Esophagus muscularis mucosa (tissue), 4 donors: ENCODE measurements around the gene ITPA. TPM values are rescaled to one million over a fixed set of nuclear protein-coding genes. Genes with fewer than 3 reads are reported as not detected.

ENCODE experiments used
- DNase-seq: peaks from one replicate; pipeline ENCODE4 v3.0.0-alpha.2; 2017; ENCODE audit errors: extremely low spot score
- H3K27ac ChIP-seq, 4 donors: fragments of 200-600 bp; sonication (generic); replicated peaks in 1 of 4; 1 replicate in 3 of 4; 2 replicates in 1 of 4; pipeline ENCODE4 v1.5.1; 2016 to 2019; ENCODE audit warnings: mild to moderate bottlenecking in 1 of 4
- H3K27me3 ChIP-seq, 4 donors: fragments of 200-600 bp; sonication (generic); one replicate each; pipeline versions ENCODE4 v1.5.1 to v1.6.0; 2016 to 2019
- H3K36me3 ChIP-seq, 4 donors: fragments of 200-600 bp; sonication (generic); one replicate each; pipeline ENCODE4 v1.5.1; 2016 to 2019
- H3K4me1 ChIP-seq, 4 donors: fragments of 200-600 bp; sonication (generic); one replicate each; pipeline ENCODE4 v1.5.1; 2016 to 2019
- H3K4me3 ChIP-seq, 4 donors: fragments of 200-600 bp; sonication (generic); 1 replicate in 2 of 4; 2 replicates in 2 of 4; pipeline ENCODE4 v1.5.1; 2016 to 2019; ENCODE audit warnings: mild to moderate bottlenecking in 4 of 4, moderate library complexity in 1 of 4
- H3K9me3 ChIP-seq, 4 donors: fragments of 200-600 bp; sonication (generic); 1 replicate in 3 of 4; 2 replicates in 1 of 4; pipeline ENCODE4 v1.5.1; 2016 to 2019
- CTCF ChIP-seq, 3 experiments: fragments of 200-600 bp in 2 of 3; fragments of 450-650 bp in 1 of 3; sonication (generic) in 2 of 3; IDR thresholded peaks; one replicate each; pipeline ENCODE4 v1.5.1; 2017 to 2019; ENCODE audit warnings: antibody characterized with exemption in 3 of 3, mild to moderate bottlenecking in 2 of 3, moderate library complexity in 1 of 3
- EP300 ChIP-seq: sonication (generic); formaldehyde crosslinking; IDR thresholded peaks from one replicate; pipeline ENCODE4 v1.6.1; 2017; ENCODE audit warnings: antibody characterized with exemption
- POLR2A ChIP-seq: fragments of 450-650 bp; IDR thresholded peaks from one replicate; pipeline ENCODE4 v1.6.1; 2017; ENCODE audit warnings: antibody characterized with exemption, moderate library complexity, mild to moderate bottlenecking, low read depth
- POLR2AphosphoS5 ChIP-seq, 2 donors: sonication (generic); formaldehyde crosslinking; IDR thresholded peaks; one replicate each; pipeline ENCODE4 v1.6.1; 2017; ENCODE audit warnings: antibody characterized with exemption in 2 of 2
- WGBS: methylation state at CpG from one replicate; pipeline ENCODE4 v1.1.5; 2018; 5-methylcytosine and 5-hydroxymethylcytosine counted together
- intact Hi-C: fragments of 100-400 bp; cut with DNase I; formaldehyde crosslinking; loops from one replicate; pipeline ENCODE4 v1.15.1; 2023
- total RNA-seq, 4 donors: library from RNA; depleted of rRNA; stranded (reverse); fragments of >200 nt; gene quantifications; one replicate each; pipeline versions ENCODE4 v1.1.0 to v1.2.1, GENCODE V29; 2016

Gene ITPA
- total RNA-seq, 4 donors from 2014 or later = 18.7 to 30.0 (median 27.8) TPM

DNA sequence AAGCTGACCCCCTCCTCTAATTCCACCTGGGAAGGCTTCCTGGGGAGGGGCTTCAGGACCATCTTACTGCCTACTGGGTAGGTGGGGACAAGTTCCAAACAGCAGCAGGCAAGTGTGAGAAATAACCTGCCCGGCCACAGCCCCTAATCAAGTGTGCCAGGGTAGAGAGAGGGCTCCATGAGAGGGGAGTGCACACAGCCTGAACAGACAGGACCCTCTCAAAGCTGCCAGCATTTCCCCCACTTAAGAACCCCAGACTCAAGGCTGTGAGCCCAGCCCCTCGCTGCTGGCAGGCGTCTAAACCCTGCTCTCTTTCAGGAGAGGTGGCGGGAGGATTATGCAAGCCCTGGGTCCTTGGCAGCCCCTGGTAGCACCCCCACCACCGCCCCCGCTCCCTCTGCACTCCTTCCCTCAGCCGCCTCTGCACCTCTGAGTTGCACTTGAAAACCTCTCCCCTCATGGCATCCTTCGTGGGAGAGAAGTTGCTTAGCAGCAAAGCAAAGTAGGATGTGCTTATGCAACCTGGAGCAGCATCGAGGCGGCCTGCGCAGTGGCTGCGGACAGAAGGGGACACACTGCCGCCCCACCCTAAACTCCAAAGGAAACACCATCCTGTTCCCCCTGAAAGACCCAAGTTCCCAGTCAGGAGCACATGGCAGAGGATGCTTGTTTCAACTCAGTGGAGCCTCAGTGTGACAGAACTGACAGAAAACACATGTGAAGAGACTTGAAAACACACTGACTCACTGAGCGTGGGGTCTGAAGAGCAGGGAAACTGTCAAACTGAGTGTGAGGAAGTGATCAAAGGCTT lies 15.3 kb upstream of the ITPA start:
- no peak overlapping the region for H3K4me3 ChIP-seq
- WGBS = 91% methylated on average over 13 of the region's 14 CpGs
- intact Hi-C loops = no loop called here
- DNase-seq = no peak
- H3K9me3 ChIP-seq = no peaks in the 10 kb centered on the region
- no peak overlapping the region for H3K27ac ChIP-seq
- H3K4me1 ChIP-seq = no peaks in the 10 kb centered on the region
- H3K27me3 ChIP-seq = no peaks in the 10 kb centered on the region
- TF ChIP-seq POLR2AphosphoS5 (IDR thresholded peaks at IDR 0.05) (no peak), POLR2A (no peak), CTCF (IDR thresholded peaks at IDR 0.05) (no peak), EP300 (no peak)
- peaks cover 65 to 99% (median 91%) of the 10 kb centered on the region in 4 donors for H3K36me3 ChIP-seq

- intact Hi-C loops = no loop called here
- TF ChIP-seq POLR2AphosphoS5 (IDR thresholded peaks at IDR 0.05) (no peak), EP300 (no peak), POLR2A (no peak), CTCF (IDR thresholded peaks at IDR 0.05) (no peak)
- peaks cover 72 to 99% (median 91%) of the 10 kb centered on the region in 4 donors for H3K36me3 ChIP-seq
- DNase-seq = no peak
- no peaks in the 10 kb centered on the region for H3K4me1 ChIP-seq
- no peaks in the 10 kb centered on the region for H3K9me3 ChIP-seq
- no peak overlapping the region for H3K4me3 ChIP-seq
- no peak overlapping the region for H3K27ac ChIP-seq
- no peaks in the 10 kb centered on the region for H3K27me3 ChIP-seq
- 87% methylated on average over 4 of the region's 10 CpGs for WGBS
These were observed 14.5 kb upstream of the ITPA start for GRCh38 chr20:3194617-3195280.

DNA sequence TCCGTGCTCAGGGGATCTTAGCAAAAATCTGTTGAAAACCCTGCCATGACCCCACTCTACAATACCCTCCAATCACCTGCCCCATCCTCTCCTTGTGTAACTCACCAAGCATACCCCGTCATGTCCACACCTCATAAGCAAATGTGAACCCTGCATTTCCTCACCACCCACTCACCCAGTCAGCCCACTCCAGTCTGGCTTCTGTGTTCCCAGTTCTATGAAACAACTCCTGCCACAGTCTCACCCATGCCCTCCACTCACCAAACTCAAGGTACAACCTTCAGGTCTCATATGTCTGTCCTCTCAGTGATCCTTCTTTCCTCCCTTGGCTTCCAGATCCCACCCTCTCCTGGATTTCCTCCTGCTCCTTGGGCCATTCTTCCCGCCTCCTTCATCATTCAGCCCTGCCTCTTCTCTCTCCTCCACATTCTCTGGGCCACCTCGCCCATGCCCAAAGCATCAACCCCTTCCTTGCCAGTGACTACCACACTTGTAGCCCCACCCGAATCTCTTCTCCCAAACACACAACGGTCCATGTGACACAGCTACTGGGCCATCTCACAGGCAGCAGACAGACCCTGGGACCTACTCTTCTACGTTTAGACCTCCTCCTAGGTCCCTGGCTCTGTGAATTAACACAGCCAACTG lies 13.6 kb upstream of the ITPA start:
- intact Hi-C loops = no loop called here
- H3K4me1 ChIP-seq = no peaks in the 10 kb centered on the region
- no peak for DNase-seq
- H3K27ac ChIP-seq = no peak overlapping the region
- WGBS = 90% methylated on average over 7 of the region's 7 CpGs
- H3K27me3 ChIP-seq = no peaks in the 10 kb centered on the region
- no peaks in the 10 kb centered on the region for H3K9me3 ChIP-seq
- TF ChIP-seq CTCF (IDR thresholded peaks at IDR 0.05) (no peak), POLR2A (no peak), POLR2AphosphoS5 (IDR thresholded peaks at IDR 0.05) (no peak), EP300 (no peak)
- H3K36me3 ChIP-seq = peaks cover 72 to 99% (median 91%) of the 10 kb centered on the region in 4 donors
- H3K4me3 ChIP-seq = no peak overlapping the region

DNA sequence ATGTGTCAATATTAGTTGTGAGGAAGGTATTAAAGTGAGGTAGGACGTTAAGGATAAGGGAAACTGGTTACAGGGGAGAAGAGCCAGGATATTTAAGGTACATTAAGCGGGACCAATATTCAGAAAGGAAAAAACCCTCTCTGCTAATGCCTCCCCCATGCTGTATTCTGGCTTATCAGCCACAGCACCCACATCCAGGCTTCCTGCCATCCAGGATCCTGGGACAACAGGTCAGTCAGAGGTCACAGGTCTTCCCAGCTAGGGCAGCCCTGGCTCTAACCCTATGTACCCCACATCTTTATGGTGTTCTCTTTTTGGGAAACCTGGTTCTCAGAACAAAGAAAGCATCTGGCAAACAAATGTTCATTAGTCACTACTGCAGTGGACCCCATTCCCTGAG lies 10.1 kb upstream of the ITPA start:
- intact Hi-C loops = no loop called here
- Histone ChIP-seq H3K36me3 (peaks cover 43 to 88% (median 70%) of the 10 kb centered on the region in 4 donors), H3K4me3 (no peak overlapping the region), H3K27ac (no peak overlapping the region), H3K4me1 (peaks cover 8 to 19% (median 13%) of the 10 kb centered on the region in 4 donors), H3K27me3 (no peaks in the 10 kb centered on the region), H3K9me3 (no peaks in the 10 kb centered on the region)
- no peak for DNase-seq
- TF ChIP-seq POLR2A (no peak), POLR2AphosphoS5 (IDR thresholded peaks at IDR 0.05) (no peak), CTCF (IDR thresholded peaks at IDR 0.05) (no peak), EP300 (no peak)
- WGBS = 69% methylated on average over 2 of the region's 2 CpGs
